Mesenchymal stem cell (in vitro differentiated cells and primary cell): ENCODE measurements around the gene ZRANB3.

Experiments
- DNase-seq: peaks from one replicate; pipeline ENCODE4 v3.0.0-alpha.2; 2013
- H2AFZ ChIP-seq: one replicate; pipeline ENCODE4 v1.6.1; 2013; ENCODE audit warnings: low read depth, mild to moderate bottlenecking, control low read depth, inconsistent platforms, low read length, moderate library complexity
- H2AK5ac ChIP-seq: 2 replicates; pipeline ENCODE4 v1.6.1; 2013; ENCODE audit warnings: low read length, moderate library complexity, mild to moderate bottlenecking, inconsistent platforms; ENCODE audit not compliant: severe bottlenecking
- H2BK120ac ChIP-seq: one replicate; pipeline ENCODE4 v1.6.1; 2013; ENCODE audit warnings: low read depth, mild to moderate bottlenecking, inconsistent platforms, low read length, moderate library complexity
- H2BK12ac ChIP-seq, 2 experiments: one replicate each; pipeline ENCODE4 v1.6.1; 2013; ENCODE audit warnings: inconsistent platforms in 2 of 2, low read length in 2 of 2, mild to moderate bottlenecking in 2 of 2, moderate library complexity in 2 of 2, control low read depth in 1 of 2
- H2BK15ac ChIP-seq: one replicate; pipeline ENCODE4 v1.6.1; 2013; ENCODE audit warnings: mild to moderate bottlenecking, low read depth, inconsistent platforms; ENCODE audit not compliant: poor library complexity, severe bottlenecking
- H2BK5ac ChIP-seq: 2 replicates; pipeline ENCODE4 v1.6.1; 2013; ENCODE audit warnings: low read depth, mild to moderate bottlenecking, low read length, control low read depth, inconsistent platforms; ENCODE audit not compliant: poor library complexity, severe bottlenecking
- H3K14ac ChIP-seq, 2 experiments: one replicate each; pipeline ENCODE4 v1.6.1; 2013; ENCODE audit warnings: inconsistent platforms in 2 of 2, low read length in 2 of 2, control low read depth in 1 of 2, mild to moderate bottlenecking in 1 of 2, moderate library complexity in 1 of 2
- H3K18ac ChIP-seq, 2 experiments: one replicate each; pipeline ENCODE4 v1.6.1; 2013; ENCODE audit warnings: inconsistent platforms in 2 of 2, low read length in 2 of 2, control low read depth in 1 of 2, low read depth in 1 of 2, mild to moderate bottlenecking in 1 of 2
- H3K23ac ChIP-seq, 2 experiments: one replicate each; pipeline ENCODE4 v1.6.1; 2013; ENCODE audit warnings: inconsistent platforms in 2 of 2, low read length in 2 of 2, mild to moderate bottlenecking in 2 of 2, moderate library complexity in 2 of 2, control low read depth in 1 of 2
- H3K27ac ChIP-seq: 2 replicates; pipeline ENCODE4 v1.5.1; 2013; ENCODE audit warnings: mild to moderate bottlenecking, moderate library complexity, low read length, control low read depth, inconsistent platforms; ENCODE audit not compliant: poor library complexity, severe bottlenecking
- H3K27me3 ChIP-seq, 2 experiments: 2 replicates each; pipeline versions ENCODE4 v1.6.1 to v1.7.0; 2013; ENCODE audit warnings: low read length in 2 of 2, mild to moderate bottlenecking in 2 of 2, moderate library complexity in 2 of 2, control low read depth in 1 of 2, inconsistent platforms in 1 of 2; ENCODE audit not compliant: control insufficient read depth in 1 of 2, insufficient read depth in 1 of 2
- H3K36me3 ChIP-seq, 2 experiments: 2 replicates each; pipeline versions ENCODE4 v1.6.1 to v1.7.0; 2013; ENCODE audit warnings: low read length in 2 of 2, control low read depth in 1 of 2, inconsistent platforms in 1 of 2, low read depth in 1 of 2, mild to moderate bottlenecking in 1 of 2; ENCODE audit not compliant: insufficient read depth in 2 of 2, control insufficient read depth in 1 of 2
- H3K4ac ChIP-seq, 2 experiments: one replicate each; pipeline ENCODE4 v1.6.1; 2013; ENCODE audit warnings: inconsistent platforms in 2 of 2, low read length in 2 of 2, mild to moderate bottlenecking in 2 of 2, moderate library complexity in 2 of 2, control low read depth in 1 of 2, low read depth in 1 of 2
- H3K4me1 ChIP-seq: 2 replicates; pipeline ENCODE4 v1.6.1; 2013; ENCODE audit warnings: low read depth, low read length, control low read depth; ENCODE audit not compliant: control insufficient read depth, insufficient read depth
- H3K4me2 ChIP-seq: 2 replicates; pipeline ENCODE4 v1.6.1; 2013; ENCODE audit warnings: low read length, mild to moderate bottlenecking, inconsistent platforms; ENCODE audit not compliant: poor library complexity, severe bottlenecking
- H3K4me3 ChIP-seq, 2 experiments: 2 replicates each; pipeline versions ENCODE4 v1.5.1 to v1.7.0; 2013; ENCODE audit warnings: low read length in 2 of 2, mild to moderate bottlenecking in 2 of 2, control low read depth in 1 of 2, low read depth in 1 of 2; ENCODE audit not compliant: insufficient read depth in 1 of 2
- H3K79me1 ChIP-seq: replicated peaks from 2 replicates; pipeline ENCODE4 v1.6.1; 2013; ENCODE audit warnings: mild to moderate bottlenecking, control low read depth, low read length, inconsistent platforms; ENCODE audit not compliant: poor library complexity, severe bottlenecking
- H3K9ac ChIP-seq: 2 replicates; pipeline ENCODE4 v1.7.0; 2013; ENCODE audit warnings: mild to moderate bottlenecking, low read length, moderate library complexity
- H3K9me3 ChIP-seq: 2 replicates; pipeline ENCODE4 v1.7.0; 2013; ENCODE audit warnings: mild to moderate bottlenecking, low read length; ENCODE audit not compliant: control insufficient read depth
- H4K8ac ChIP-seq: one replicate; pipeline ENCODE4 v1.6.1; 2013; ENCODE audit warnings: inconsistent platforms, mild to moderate bottlenecking, low read length, moderate library complexity
- H4K91ac ChIP-seq: one replicate; pipeline ENCODE4 v1.6.1; 2013; ENCODE audit warnings: mild to moderate bottlenecking, low read length, inconsistent platforms
- WGBS: methylation state at CpG from one replicate; pipeline ENCODE4 v1.1.7; 2013; ENCODE audit warnings: mixed read lengths; 5-methylcytosine and 5-hydroxymethylcytosine counted together

ZRANB3 gene

GRCh38 chr2:135532581-135532980 lies 1.6 kb upstream of the ZRANB3 start:
- H3K9ac ChIP-seq = peak overlapping the region; percentile 89
- H3K36me3 ChIP-seq = no peaks in the 10 kb centered on the region
- no peak overlapping the region for H3K14ac ChIP-seq
- DNase-seq = peak; percentile 6
- no peak overlapping the region for H4K91ac ChIP-seq
- peaks cover 10% of the 10 kb centered on the region for H3K79me1 ChIP-seq
- H3K4me2 ChIP-seq = no peak overlapping the region
- no peak overlapping the region for H3K23ac ChIP-seq
- H4K8ac ChIP-seq = no peak overlapping the region
- H3K4me3 ChIP-seq = peak overlapping the region in 1 of 2 experiments; percentile 86
- no peak overlapping the region for H3K27ac ChIP-seq
- H2BK5ac ChIP-seq = no peak overlapping the region
- no peak overlapping the region for H3K4ac ChIP-seq
- peaks cover 6% of the 10 kb centered on the region for H3K4me1 ChIP-seq
- H2AK5ac ChIP-seq = no peak overlapping the region
- no peak overlapping the region for H2BK12ac ChIP-seq
- 40% methylated on average over 1 of the region's 3 CpGs for WGBS
- H3K18ac ChIP-seq = no peak overlapping the region
- H2BK15ac ChIP-seq = no peak overlapping the region
- no peaks in the 10 kb centered on the region for H3K9me3 ChIP-seq
- no peak overlapping the region for H2BK120ac ChIP-seq
- no peaks in the 10 kb centered on the region for H3K27me3 ChIP-seq
- H2AFZ ChIP-seq = no peak overlapping the region

- Histone ChIP-seq H2BK120ac (peak within 1 kb of the TSS; percentile 7), H3K4me3 (peak within 1 kb of the TSS; percentile 86 to 91)
- peak; percentile 100 for DNase-seq
Observed at GRCh38 chr2:135531231-135532197, 496 bp upstream of the ZRANB3 start, which contains the start of gene R3HDM1. Gene R3HDM1, plus strand, starts transcription at chr2:135531484. Its CDS starts 73,362 bp downstream, at chr2:135604846.

GRCh38 chr2:135528006-135528405 lies 3.0 kb downstream of the ZRANB3 start:
- H3K14ac ChIP-seq = no peak overlapping the region
- peaks cover 12% of the 10 kb centered on the region for H3K79me1 ChIP-seq
- H3K4me2 ChIP-seq = no peak overlapping the region
- no peak overlapping the region for H2BK120ac ChIP-seq
- H3K9me3 ChIP-seq = no peaks in the 10 kb centered on the region
- no peak overlapping the region for H2BK12ac ChIP-seq
- no peak overlapping the region for H4K91ac ChIP-seq
- H3K27ac ChIP-seq = no peak overlapping the region
- DNase-seq = no peak
- H2AK5ac ChIP-seq = no peak overlapping the region
- H4K8ac ChIP-seq = no peak overlapping the region
- H3K4ac ChIP-seq = no peak overlapping the region
- H3K23ac ChIP-seq = no peak overlapping the region
- no peak overlapping the region for H3K18ac ChIP-seq
- 97% methylated on average over 2 of the region's 3 CpGs for WGBS
- H2AFZ ChIP-seq = no peak overlapping the region
- H2BK15ac ChIP-seq = no peak overlapping the region
- no peak overlapping the region for H2BK5ac ChIP-seq
- H3K4me1 ChIP-seq = peaks cover 5% of the 10 kb centered on the region
- no peak overlapping the region for H3K9ac ChIP-seq
- H3K4me3 ChIP-seq = no peak overlapping the region
- H3K27me3 ChIP-seq = no peaks in the 10 kb centered on the region
- no peaks in the 10 kb centered on the region for H3K36me3 ChIP-seq

More at GRCh38 chr2:135531231-135532197, 496 bp upstream of the ZRANB3 start, which contains the start of gene R3HDM1:
- Histone ChIP-seq H3K14ac (peak within 1 kb of the TSS in 1 of 2 experiments; percentile 61), H3K36me3 (no peaks in the 10 kb centered on the region), H2AK5ac (no peak within 1 kb of the TSS), H3K18ac (peak within 1 kb of the TSS; percentile 87 to 89), H3K27ac (peak within 1 kb of the TSS; percentile 96), H3K79me1 (peaks cover 10% of the 10 kb centered on the region), H3K9ac (peak within 1 kb of the TSS; percentile 90), H2BK5ac (peak within 1 kb of the TSS; percentile 69), H3K4me2 (peak within 1 kb of the TSS; percentile 92), H3K4me1 (peaks cover 6% of the 10 kb centered on the region), H2BK15ac (peak within 1 kb of the TSS; percentile 86), H4K8ac (peak within 1 kb of the TSS; percentile 79), H3K9me3 (no peaks in the 10 kb centered on the region), H3K23ac (peak within 1 kb of the TSS; percentile 21 to 86), H2AFZ (peak within 1 kb of the TSS; percentile 75), H3K4ac (peak within 1 kb of the TSS; percentile 83 to 88), H4K91ac (peak within 1 kb of the TSS; percentile 62), H3K27me3 (no peaks in the 10 kb centered on the region), H2BK12ac (peak within 1 kb of the TSS in 1 of 2 experiments; percentile 26)
- WGBS = 2% methylated on average over 54 of the region's 75 CpGs

GRCh38 chr2:135525786-135526185 lies 5.2 kb downstream of the ZRANB3 start:
- H3K4me3 ChIP-seq = no peak overlapping the region
- no CpG with 5 or more reads among the region's 1 CpG for WGBS
- H3K9me3 ChIP-seq = no peaks in the 10 kb centered on the region
- H2AFZ ChIP-seq = no peak overlapping the region
- no peak overlapping the region for H2BK5ac ChIP-seq
- H2AK5ac ChIP-seq = no peak overlapping the region
- H2BK12ac ChIP-seq = no peak overlapping the region
- no peak overlapping the region for H3K9ac ChIP-seq
- no peak overlapping the region for H3K4ac ChIP-seq
- no peaks in the 10 kb centered on the region for H3K36me3 ChIP-seq
- H3K4me2 ChIP-seq = no peak overlapping the region
- H3K27ac ChIP-seq = no peak overlapping the region
- H3K14ac ChIP-seq = no peak overlapping the region
- no peak overlapping the region for H2BK120ac ChIP-seq
- H3K23ac ChIP-seq = no peak overlapping the region
- H3K4me1 ChIP-seq = peaks cover 8% of the 10 kb centered on the region
- H2BK15ac ChIP-seq = no peak overlapping the region
- H3K27me3 ChIP-seq = no peaks in the 10 kb centered on the region
- no peak for DNase-seq
- H3K79me1 ChIP-seq = peaks cover 16% of the 10 kb centered on the region
- no peak overlapping the region for H4K8ac ChIP-seq
- no peak overlapping the region for H3K18ac ChIP-seq
- no peak overlapping the region for H4K91ac ChIP-seq
